Measurements from ENCODE around the gene VASN. TPM values are rescaled to one million over a fixed set of nuclear protein-coding genes. Genes with fewer than 3 reads are reported as not detected.

Gene VASN
- total RNA-seq, 1 experiment from 2014 or later, result 22.1 TPM

DNA sequence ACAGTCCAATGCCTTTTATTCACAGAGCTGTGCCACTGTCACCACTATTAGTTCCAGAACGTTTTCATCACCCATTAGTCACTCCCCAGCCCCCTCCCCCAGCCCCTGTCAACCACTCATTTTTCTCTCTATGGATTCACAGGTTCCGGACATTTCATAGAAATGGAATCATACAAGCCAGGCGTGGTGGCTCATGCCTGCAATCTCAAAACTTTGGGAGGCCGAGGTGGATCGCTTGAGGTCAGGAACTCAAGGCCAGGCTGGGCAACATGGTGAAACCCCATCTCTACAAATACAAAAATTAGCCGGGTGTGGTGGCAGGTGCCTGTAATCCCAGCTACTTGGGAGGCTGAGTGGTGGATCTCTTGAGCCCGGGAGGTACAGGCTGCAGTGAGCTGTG is 19.8 kb upstream of the VASN start:
- DNase-seq (ENCODE audit: low read depth), result peak; percentile 40

DNA sequence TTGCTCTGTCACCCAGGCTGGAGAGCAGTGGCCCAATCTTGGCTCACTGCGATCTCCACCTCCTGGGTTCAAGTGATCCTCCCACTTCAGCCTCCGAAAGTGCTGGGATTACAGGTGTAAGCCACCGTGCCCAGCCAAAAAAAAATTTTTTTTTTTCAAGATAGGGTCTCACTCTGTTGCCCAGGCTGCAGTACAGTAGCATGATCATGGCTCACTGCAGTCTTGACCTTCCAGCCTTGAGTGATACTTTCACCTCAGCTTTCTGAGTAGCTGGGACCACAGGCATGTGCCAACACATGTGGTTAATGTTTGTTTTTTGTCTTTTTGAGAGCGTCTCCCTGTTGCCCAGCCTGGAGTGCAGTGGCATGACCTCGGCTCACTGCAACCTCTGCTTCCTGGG is 18.8 kb upstream of the VASN start:
- no peak for DNase-seq (ENCODE audit: low read depth)

DNA sequence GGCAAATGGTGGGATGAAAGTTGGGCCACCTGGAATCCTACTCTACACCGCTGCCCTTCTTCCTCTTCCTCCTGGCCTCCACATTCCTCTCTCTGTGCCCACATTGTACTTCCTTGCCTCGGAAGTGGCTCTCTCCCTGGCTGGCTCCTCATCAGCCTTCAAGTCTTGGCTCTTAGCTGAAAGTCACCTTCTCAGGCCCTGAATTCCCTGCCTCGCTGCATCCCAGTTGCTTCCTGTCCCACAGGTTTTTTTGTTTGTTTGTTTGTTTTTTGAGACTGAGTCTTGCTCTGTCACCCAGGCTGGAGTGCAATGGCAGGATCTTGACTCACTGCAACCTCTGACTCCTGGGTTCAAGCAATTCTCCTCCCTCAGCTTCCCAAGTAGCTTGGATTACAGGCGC is 18.0 kb upstream of the VASN start:
- DNase-seq (ENCODE audit: low read depth), result no peak

- no peak for DNase-seq (ENCODE audit: low read depth)
These were observed 16.9 kb upstream of the VASN start for GRCh38 chr16:4354512-4355409.

DNA sequence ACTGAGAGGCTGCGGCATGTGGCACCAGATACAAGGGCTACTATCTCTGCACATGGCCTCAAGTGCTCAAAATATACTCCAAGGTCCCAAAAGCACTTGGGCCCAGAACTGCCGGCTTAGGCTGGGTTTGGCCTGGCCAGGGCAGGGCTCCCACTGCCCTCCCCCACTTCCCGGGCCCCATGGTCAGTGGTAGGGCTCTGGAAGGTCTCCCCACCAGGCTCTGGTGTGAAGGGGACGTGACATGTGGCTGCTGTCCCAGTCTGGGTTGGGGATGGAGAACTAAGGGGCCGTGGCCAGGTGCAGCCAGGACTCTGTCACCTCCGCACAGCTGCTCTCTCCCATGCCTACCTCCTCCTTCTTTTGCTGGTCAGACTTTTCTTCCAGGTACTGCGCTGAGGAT is 14.8 kb upstream of the VASN start:
- no peak for DNase-seq (ENCODE audit: low read depth)

DNA sequence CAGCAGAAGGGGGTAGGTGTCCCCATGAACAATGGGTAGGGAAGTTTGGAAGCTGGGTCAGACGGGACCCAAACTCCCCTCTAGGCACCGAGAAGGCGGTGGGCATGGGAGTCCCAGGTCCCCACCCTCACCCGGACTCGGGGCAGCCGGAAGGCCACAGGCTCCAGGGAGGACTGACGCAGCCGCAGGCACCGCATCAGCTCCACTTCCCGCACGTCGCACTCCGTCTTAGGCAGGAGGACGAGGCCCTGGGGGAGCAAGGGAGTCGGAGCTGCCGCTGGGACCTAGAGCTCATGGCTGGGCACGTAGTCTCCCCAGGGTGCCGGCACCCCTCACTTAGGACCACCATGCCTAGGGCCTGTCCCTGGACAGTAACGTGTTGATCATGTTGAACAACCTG is 13.4 kb upstream of the VASN start:
- DNase-seq (ENCODE audit: low read depth), result no peak

- DNase-seq (ENCODE audit: low read depth), result peak; percentile 48
These were observed 12.7 kb upstream of the VASN start for GRCh38 chr16:4358831-4359561.

DNA sequence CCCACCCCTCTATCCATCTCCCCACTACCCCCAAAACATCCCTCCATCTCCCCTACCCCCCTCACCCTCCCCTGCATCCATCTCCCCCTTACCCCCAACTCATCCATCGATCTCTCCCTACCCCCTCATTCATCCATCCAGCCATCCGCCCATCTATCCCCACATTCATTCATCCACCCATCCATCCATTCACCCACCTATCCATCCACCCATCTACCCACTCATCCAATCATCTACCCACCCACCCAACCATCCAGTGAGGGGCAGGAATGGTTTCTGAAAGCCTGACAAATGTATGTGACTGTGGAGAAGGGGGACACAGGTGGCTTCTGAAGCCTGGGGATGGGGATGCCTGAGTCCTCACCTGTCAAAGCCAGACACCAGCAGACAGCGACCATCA is 11.7 kb upstream of the VASN start:
- DNase-seq (ENCODE audit: low read depth), result no peak

- DNase-seq (ENCODE audit: low read depth), result peak; percentile 33
These were observed 11.1 kb upstream of the VASN start for GRCh38 chr16:4360538-4361021.

GRCh38 chr16:4361033-4361943 is 10.4 kb upstream of the VASN start:
- no peak for DNase-seq (ENCODE audit: low read depth)

- DNase-seq (ENCODE audit: low read depth), result no peak
These were observed 9.7 kb upstream of the VASN start for GRCh38 chr16:4361944-4362311.

GRCh38 chr16:4362476-4363135 is 9.0 kb upstream of the VASN start:
- no peak for DNase-seq (ENCODE audit: low read depth)

DNA sequence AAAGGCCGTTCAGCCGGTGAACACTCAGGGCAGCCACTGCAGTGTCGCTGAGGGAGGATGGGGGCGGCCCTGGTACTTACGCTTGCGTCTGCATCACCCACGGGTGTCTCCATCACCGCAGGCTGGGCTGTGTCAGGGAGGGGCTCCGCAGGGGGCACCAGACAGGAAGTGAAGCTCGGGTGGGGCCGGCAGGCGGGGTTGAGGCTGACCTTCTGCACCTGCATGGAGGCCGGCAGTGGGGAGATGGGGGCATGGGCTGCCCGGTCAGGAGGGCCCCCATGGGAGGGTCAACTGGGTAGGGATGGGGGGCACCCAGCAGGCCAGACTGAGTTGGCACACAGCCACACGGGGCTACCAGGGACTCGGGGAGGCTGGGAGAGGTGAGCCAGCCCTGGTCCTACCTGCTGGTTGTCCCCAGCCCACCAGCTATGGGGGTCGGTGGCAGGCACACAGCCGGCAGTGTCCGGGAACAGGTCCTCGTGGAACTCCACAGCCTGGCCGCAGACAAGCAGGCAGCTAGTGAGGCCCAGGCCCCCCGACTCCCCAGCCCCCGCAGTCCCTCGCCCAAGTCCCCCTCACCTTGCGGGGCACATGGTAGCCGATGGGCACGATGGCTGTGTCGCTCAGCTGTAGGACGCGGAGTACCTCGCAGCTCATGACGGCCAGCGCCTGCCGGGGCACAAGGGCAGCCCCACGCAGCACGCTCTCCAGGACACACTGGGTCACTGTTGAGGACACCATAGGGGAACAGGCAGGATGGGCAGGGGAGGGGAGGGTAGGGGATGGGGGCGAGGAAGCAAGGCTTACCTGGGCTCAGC is 7.2 kb upstream of the VASN start:
- DNase-seq (ENCODE audit: low read depth), result no peak

DNA sequence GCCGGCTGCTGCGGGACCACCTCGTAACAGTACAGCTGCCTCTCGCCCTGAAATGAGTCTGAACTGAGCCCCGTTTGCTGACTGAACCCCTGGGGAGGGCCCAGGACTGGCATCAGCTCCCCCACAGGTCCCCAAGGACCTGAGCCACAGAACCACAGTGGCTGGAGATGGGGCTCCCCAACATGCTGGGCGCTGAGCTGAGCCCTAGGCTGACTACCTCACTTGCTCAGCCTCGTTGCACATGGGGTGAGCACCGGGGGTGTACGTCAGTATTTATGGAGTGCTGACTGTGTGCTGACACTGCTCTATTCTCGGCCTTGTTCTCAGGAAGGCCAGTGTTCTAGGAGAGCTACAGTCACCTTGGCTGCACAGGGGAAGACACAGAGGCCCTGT is 6.6 kb upstream of the VASN start:
- DNase-seq (ENCODE audit: low read depth), result no peak

- no peak for DNase-seq (ENCODE audit: low read depth)
These were observed 6.0 kb upstream of the VASN start for GRCh38 chr16:4365615-4366014.

DNA sequence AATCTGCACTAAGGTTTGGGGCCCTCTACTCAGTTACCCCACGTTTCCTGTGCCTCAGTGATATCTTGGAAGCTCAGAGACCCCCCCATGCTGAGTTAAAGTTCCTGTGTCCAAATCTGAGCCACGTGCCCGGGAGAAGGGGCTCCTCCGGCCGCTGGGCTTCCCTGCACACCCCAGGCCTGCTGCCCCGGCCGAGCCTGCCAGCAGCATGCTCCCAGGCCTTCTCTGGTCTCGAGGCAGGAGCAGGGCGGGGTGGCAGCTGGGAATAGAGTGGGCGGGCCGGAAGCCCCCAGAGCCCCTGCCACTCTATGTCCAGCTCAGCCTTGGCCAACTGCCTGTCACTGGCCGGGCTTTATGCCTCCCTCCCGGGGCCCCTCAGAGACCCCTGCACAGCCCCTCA is 5.6 kb upstream of the VASN start:
- no peak for DNase-seq (ENCODE audit: low read depth)

- DNase-seq (ENCODE audit: low read depth), result no peak
These were observed 4.2 kb upstream of the VASN start for GRCh38 chr16:4367393-4367856.

- peak; percentile 70 for DNase-seq (ENCODE audit: low read depth)
These were observed 2.5 kb upstream of the VASN start for GRCh38 chr16:4369007-4369733.

- no peak for DNase-seq (ENCODE audit: low read depth)
These were observed 1.5 kb upstream of the VASN start for GRCh38 chr16:4370151-4370550.
